PC-9 (cell line): ENCODE data around the gene PARS2.

Experiments used
- CTCF ChIP-seq: fragments of 200-600 bp; sonication (generic); conservative IDR thresholded peaks from 2 replicates; pipeline ENCODE4 v1.6.1; 2017; ENCODE audit warnings: mixed run types, antibody characterized with exemption, mild to moderate bottlenecking, moderate library complexity
- EZH2 ChIP-seq: fragments of 200-600 bp; sonication (generic); IDR thresholded peaks from 2 replicates; pipeline ENCODE4 v1.8.0; 2017; ENCODE audit warnings: antibody characterized with exemption, low read depth

- no peak for TF ChIP-seq CTCF
- TF ChIP-seq EZH2 = no peak
Observed at GRCh38 chr1:54709547-54710292, 54.6 kb downstream of the PARS2 start.
